ENCODE measurements around the gene ACP5.

DNA sequence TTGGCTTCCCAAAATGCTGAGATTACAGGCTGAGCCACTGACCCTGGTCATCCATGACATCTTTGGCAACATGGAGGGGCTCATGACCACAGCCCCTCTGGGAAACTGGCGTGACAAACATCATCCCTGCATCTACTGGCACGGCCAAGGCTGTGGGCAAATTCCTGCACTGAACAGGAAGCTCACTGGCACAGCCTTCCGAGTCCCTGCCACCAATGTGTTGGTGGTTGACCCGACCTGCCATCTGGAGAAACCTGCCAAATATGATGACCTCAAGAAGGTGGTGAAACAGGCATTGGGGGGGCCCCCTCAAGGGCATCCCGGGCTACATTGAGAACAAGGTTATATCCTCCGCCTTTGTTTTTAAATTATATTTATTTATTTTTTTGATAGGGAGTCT lies 8.9 kb upstream of the ACP5 start:
- TF ChIP-seq, protein P1, sequence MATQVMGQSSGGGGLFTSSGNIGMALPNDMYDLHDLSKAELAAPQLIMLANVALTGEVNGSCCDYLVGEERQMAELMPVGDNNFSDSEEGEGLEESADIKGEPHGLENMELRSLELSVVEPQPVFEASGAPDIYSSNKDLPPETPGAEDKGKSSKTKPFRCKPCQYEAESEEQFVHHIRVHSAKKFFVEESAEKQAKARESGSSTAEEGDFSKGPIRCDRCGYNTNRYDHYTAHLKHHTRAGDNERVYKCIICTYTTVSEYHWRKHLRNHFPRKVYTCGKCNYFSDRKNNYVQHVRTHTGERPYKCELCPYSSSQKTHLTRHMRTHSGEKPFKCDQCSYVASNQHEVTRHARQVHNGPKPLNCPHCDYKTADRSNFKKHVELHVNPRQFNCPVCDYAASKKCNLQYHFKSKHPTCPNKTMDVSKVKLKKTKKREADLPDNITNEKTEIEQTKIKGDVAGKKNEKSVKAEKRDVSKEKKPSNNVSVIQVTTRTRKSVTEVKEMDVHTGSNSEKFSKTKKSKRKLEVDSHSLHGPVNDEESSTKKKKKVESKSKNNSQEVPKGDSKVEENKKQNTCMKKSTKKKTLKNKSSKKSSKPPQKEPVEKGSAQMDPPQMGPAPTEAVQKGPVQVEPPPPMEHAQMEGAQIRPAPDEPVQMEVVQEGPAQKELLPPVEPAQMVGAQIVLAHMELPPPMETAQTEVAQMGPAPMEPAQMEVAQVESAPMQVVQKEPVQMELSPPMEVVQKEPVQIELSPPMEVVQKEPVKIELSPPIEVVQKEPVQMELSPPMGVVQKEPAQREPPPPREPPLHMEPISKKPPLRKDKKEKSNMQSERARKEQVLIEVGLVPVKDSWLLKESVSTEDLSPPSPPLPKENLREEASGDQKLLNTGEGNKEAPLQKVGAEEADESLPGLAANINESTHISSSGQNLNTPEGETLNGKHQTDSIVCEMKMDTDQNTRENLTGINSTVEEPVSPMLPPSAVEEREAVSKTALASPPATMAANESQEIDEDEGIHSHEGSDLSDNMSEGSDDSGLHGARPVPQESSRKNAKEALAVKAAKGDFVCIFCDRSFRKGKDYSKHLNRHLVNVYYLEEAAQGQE (IDR thresholded peaks at IDR 0.05; ENCODE audit: insufficient replicate concordance, low read depth), result no peak
- TF ChIP-seq, protein P2, sequence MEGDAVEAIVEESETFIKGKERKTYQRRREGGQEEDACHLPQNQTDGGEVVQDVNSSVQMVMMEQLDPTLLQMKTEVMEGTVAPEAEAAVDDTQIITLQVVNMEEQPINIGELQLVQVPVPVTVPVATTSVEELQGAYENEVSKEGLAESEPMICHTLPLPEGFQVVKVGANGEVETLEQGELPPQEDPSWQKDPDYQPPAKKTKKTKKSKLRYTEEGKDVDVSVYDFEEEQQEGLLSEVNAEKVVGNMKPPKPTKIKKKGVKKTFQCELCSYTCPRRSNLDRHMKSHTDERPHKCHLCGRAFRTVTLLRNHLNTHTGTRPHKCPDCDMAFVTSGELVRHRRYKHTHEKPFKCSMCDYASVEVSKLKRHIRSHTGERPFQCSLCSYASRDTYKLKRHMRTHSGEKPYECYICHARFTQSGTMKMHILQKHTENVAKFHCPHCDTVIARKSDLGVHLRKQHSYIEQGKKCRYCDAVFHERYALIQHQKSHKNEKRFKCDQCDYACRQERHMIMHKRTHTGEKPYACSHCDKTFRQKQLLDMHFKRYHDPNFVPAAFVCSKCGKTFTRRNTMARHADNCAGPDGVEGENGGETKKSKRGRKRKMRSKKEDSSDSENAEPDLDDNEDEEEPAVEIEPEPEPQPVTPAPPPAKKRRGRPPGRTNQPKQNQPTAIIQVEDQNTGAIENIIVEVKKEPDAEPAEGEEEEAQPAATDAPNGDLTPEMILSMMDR (IDR thresholded peaks at IDR 0.05; ENCODE audit: insufficient read depth, low read length), result no peak
- no peak for TF ChIP-seq POLR2AphosphoS5 (IDR thresholded peaks at IDR 0.05; ENCODE audit: low read depth)

Data from HL-60 (cell line).